D721Med (cell line): ENCODE data around the gene BTBD17.

Source experiments
- DNase-seq: peaks from one replicate; pipeline ENCODE4 v3.0.0; 2011; ENCODE audit warnings: low spot score; ENCODE audit not compliant: insufficient read length
- FAIRE-seq: peaks from 2 replicates; lab custom pipeline; 2011; peaks lifted over from hg19 to GRCh38; lab: Jason Lieb, UNC
- TF ChIP-seq, protein P1 (sequence below): IDR thresholded peaks from 2 replicates; pipeline ENCODE4 v1.5.1; 2012; ENCODE audit warnings: mild to moderate bottlenecking, control low read depth; ENCODE audit not compliant: insufficient read depth; ENCODE audit errors: missing control alignments

Gene BTBD17

DNA sequence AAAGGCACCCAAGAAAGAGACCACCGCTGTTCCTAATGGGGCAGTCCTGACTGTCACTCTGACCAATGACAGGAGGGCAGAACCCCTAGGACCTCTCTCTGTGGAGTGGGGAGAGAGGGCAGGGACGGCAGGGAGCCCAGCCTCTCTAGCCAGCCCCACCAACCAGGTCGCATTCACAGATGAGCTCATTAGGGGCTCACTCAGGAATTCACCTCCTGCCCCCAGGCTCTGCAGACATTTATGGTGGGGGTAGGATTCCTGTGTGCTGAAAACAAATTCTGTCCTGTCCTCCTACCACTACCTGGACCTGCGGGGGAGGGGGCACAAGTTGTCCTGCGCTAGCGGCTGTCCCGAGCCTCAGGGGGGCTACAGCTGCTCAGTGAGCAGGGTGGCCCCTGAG lies 42.5 kb upstream of the BTBD17 start:
- FAIRE-seq (no peak), DNase-seq (no peak)
- TF ChIP-seq, protein P1, sequence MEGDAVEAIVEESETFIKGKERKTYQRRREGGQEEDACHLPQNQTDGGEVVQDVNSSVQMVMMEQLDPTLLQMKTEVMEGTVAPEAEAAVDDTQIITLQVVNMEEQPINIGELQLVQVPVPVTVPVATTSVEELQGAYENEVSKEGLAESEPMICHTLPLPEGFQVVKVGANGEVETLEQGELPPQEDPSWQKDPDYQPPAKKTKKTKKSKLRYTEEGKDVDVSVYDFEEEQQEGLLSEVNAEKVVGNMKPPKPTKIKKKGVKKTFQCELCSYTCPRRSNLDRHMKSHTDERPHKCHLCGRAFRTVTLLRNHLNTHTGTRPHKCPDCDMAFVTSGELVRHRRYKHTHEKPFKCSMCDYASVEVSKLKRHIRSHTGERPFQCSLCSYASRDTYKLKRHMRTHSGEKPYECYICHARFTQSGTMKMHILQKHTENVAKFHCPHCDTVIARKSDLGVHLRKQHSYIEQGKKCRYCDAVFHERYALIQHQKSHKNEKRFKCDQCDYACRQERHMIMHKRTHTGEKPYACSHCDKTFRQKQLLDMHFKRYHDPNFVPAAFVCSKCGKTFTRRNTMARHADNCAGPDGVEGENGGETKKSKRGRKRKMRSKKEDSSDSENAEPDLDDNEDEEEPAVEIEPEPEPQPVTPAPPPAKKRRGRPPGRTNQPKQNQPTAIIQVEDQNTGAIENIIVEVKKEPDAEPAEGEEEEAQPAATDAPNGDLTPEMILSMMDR, result no peak

DNA sequence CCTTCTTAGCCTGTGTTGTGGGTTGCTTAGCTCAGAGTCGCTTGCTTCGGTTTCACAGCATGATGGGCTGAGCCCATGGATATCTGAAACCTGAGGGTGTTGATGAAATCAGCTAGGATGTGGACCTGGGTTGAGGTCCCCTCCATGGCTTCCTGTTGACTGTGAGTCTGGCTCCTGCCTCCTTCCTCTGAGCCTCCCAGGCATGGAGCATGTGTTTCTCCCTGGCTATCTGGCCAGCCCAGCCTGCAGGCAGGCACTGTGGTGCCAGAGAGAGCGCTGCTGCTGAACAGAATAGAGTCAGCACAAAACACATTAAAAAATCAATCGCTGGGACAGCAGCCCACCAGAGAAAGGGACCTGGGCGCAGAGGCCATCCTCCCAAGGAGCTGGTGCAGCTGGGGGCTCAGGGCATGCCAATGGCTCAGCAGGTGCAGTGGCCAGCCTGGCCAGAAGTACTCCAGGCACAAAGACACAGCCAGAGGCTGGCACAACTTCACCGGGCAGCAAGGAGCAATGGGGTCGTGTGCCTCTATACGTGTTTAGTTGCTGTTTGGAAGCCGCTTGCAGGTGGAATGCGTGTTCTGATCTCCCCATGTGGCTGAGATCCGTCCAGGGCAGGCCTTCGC lies 42.0 kb upstream of the BTBD17 start:
- TF ChIP-seq, protein P1, result no peak
- no peak for FAIRE-seq
- DNase-seq, result no peak

DNA sequence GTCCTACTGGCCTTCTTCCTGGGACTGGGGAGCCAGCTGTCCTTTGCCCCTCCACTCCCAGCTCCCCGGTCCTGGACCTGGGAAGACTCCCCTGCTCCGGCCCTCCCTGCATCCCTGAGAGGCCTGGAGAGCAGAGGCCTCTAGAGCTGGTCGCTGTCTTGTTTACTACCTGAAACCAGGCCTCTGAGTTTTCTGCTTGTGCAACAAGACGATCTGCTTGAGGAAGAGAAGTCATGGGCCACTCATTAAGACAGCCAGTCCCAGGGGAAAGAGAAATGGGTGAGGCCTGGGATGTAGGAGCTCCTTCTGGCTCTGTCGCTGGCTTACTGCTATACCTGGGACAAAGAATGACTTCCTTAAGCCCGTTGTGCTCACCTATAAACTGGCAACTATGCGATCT lies 40.4 kb upstream of the BTBD17 start:
- no peak for DNase-seq
- no peak for FAIRE-seq
- TF ChIP-seq, protein P1, result no peak

DNA sequence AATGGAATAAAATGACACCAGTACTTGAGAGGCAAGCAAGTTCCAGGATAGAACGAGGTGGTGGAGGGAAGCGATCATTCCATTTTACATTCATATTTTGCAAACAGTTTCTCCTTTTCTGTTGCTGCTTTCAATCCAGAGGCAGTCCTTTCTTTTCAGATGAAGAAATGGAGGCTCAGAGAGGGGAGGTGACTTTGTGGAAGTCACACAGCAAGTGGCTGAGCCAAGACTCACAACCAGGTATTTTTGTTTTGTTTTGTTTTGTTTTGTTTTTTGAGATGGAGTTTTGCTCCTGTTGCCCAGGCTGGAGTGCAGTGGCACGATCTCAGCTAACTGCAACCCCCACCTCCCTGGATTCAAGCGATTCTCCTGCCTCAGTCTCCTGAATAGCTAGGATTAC lies 34.9 kb upstream of the BTBD17 start:
- TF ChIP-seq, protein P1, result no peak
- FAIRE-seq, result no peak
- DNase-seq, result no peak

DNA sequence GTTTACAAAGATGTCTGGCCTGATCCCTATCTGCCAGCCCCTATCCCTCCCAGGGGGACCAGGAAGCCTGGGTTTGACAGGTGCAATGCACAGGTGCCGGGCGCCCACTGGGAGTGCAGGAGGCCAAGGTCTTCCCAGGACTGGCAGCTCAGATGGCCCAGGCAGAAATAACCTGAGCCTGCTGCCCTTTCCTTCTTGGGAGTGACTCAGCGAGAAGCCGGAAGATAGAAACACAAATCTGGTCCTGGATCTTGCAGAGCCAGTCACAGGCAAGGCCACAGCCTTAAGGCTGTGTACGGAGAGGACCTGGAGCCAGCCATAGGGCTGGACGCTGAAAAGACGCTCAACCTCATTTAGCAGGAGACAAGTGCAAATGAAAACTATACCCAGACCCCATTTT lies 33.3 kb upstream of the BTBD17 start:
- TF ChIP-seq, protein P1, result no peak
- no peak for FAIRE-seq
- no peak for DNase-seq

DNA sequence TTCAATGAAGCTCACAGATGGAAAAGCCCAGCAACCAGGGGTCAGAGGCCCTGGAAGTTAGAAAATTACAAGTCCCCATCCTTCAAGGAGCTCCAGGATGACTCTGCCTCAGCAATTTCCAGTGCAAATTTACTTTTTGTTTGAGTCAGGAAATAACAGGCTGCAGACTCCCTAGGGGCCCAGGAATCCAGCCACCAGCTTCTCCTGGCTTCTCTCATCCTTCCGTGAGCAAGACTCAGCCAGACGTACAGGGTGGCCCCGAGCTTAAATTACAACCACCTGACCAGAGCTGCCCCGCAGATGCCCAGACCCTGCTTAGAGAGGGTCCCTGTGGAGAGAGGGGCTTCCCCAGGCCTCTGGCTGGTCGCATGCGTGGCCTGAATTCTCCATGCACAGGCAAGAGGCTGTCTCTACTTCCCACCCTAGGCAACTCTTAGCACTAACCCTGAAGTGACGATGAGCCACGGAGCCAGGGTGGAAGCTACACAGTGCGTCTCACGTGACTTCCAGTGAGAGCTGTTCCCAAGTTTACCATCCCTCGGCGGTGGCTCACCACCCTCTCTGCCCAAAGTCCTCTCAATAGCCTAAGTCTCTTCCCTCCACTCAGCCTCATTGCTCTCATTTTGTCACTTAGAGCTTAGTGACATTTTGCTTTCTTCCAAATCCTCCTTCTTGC lies 32.7 kb upstream of the BTBD17 start:
- DNase-seq (no peak), FAIRE-seq (no peak)
- TF ChIP-seq, protein P1, result no peak

DNA sequence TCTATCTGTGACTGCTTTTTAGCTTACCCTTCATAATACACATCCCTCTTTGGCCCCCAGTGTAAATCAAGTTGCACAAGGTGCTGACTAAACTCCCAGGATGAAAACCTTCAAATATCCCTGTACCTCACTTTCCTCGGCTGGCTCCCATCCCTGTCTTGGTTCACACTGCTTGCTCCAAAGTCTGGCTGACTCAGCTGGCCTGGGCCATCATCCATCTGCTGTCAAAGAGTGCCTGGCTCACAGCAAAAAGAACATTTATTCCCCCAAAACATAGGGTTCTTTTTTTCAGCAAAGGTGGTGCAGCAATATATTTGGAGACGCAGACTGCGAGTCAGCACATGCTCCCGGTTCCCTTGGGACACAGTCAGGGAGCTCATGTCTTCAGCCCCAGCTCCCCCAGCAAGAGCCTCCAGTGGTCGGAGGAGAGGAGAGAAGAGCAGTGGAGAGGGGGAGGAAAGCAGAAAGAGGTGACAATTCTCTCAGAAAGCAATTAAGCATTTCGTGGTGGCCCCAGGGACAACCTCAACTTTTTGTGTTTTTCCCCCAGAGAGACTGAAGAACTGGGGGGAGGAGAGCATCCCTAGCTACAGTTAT lies 31.8 kb upstream of the BTBD17 start:
- FAIRE-seq, result no peak
- TF ChIP-seq, protein P1, result no peak

More for the DNA sequence above, 31.8 kb upstream of the BTBD17 start:
- no peak for DNase-seq
